ENCODE results near the gene SLC5A1.

GRCh38 chr22:32075997-32076760, 33.1 kb downstream of the SLC5A1 start:
- TF ChIP-seq CTCF (IDR thresholded peaks at IDR 0.05) (no peak), POLR2AphosphoS5 (IDR thresholded peaks at IDR 0.05; ENCODE audit: low read depth, low read length) (no peak), TCF7L2 (IDR thresholded peaks at IDR 0.05; ENCODE audit: low read depth, low read length) (no peak), REST (IDR thresholded peaks at IDR 0.05; ENCODE audit: insufficient read depth in 1 of 2, low read depth in 2 of 2, low read length in 1 of 2) (no peak)
